ENCODE measurements around the gene GPR132.
"Not testable (repeated sequence)": the region's sequence is repeated elsewhere in the genome, so short reads cannot be mapped to it uniquely, and the experiment has no call there.

The GPR132 gene

GRCh38 chr14:105034315-105035039 lies 30.8 kb downstream of the GPR132 start:
- DNase-seq = no peak

- not testable (repeated sequence) for DNase-seq
These were observed 31.8 kb downstream of the GPR132 start for GRCh38 chr14:105033412-105033900.

DNA sequence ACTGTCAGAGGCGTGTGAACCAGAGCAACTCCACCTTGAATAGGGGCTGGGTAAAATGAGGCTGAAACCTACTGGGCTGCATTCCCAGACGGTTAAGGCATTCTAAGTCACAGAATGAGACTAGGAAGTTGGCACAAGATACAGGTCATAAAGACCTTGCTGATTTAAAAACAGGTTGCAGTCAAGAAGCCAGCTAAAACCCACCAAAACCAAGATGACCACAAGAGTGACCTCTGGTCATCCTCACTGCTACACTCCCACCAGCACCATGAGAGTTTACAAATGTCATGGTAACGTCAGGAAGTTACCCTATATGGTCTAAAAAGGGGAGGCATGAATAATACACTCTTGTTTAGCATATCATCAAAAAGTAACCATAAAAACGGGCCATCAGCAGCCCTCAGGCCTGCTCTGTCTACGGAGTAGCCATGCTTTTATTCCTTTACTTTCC lies 32.8 kb downstream of the GPR132 start:
- DNase-seq = not testable (repeated sequence)

DNA sequence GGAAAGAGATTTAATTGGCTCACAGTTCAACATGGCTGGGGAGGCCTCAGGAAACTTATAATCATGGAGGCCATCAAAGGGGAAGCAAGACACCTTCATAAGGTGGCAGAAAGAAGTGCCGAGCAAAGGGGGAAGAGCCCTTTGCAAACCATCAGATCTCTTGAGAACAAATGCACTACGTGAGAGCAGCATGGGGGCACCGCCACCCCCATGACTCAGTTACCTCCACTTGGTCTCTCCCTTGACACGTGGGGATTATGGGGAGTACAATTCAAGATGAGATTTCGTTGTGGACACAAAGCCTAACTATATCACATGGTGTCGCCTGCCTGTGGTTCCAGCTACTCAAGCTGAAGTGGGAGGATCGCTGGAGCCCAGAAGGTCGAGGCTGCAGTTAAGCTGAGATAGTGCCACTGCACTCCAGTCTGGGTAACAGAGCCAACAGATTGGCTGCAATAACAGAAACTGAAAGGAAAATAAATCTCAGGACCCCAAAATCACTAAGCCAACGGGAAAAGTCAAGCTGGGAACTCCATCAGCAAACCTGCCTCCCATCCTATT lies 34.3 kb downstream of the GPR132 start:
- no peak for DNase-seq

- no peak for DNase-seq
These were observed 35.0 kb downstream of the GPR132 start for GRCh38 chr14:105030194-105030593.

GRCh38 chr14:105029402-105029801 lies 35.8 kb downstream of the GPR132 start:
- no peak for DNase-seq

- DNase-seq = no peak
These were observed 36.8 kb downstream of the GPR132 start for GRCh38 chr14:105028251-105028927.

GRCh38 chr14:105027718-105028117 lies 37.5 kb downstream of the GPR132 start:
- DNase-seq = not testable (repeated sequence)

DNA sequence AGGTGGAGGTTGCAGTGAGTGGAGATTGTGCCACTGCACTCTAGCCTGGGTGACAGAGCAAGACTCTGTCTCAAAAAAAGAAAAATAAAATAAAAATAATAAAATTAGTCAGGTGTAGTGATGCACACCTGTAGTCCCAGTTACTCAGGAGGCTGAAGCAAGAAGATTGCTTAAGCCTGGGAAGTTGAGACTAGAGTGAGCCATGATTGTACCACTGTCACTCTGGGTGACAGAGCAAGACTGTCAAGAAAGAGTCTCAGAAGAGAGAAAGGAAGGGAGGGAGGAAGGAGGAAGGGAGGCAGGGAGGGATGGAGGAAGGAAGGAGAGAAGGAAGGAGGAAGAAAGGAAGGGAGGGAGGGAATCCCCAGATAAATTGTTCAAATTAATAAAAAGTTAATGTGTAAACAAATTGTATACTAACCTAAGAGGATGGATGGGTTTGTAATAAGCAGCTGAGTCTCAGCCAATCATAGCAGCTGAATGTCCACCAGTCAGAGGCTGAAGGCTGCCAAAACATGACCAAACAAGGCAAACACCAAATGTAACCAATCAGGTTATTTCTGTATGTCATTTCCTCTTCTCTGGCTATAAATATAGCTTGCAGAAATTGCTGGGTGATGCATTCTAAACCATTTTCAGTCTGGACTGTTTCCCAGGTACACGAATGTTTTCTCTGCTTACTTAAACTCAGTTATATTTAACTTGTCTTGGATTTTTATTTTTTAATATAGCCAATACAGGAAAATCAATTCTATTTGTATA lies 38.2 kb downstream of the GPR132 start:
- DNase-seq = no peak

- DNase-seq = no peak
These were observed 39.0 kb downstream of the GPR132 start for GRCh38 chr14:105026033-105026785.

- no peak for DNase-seq
These were observed 39.8 kb downstream of the GPR132 start for GRCh38 chr14:105025429-105025828.

GRCh38 chr14:105023791-105024480 lies 41.3 kb downstream of the GPR132 start:
- DNase-seq = no peak

- no peak for DNase-seq
These were observed 42.1 kb downstream of the GPR132 start for GRCh38 chr14:105023144-105023543.

- DNase-seq = no peak
These were observed 43.0 kb downstream of the GPR132 start for GRCh38 chr14:105022276-105022670.

DNA sequence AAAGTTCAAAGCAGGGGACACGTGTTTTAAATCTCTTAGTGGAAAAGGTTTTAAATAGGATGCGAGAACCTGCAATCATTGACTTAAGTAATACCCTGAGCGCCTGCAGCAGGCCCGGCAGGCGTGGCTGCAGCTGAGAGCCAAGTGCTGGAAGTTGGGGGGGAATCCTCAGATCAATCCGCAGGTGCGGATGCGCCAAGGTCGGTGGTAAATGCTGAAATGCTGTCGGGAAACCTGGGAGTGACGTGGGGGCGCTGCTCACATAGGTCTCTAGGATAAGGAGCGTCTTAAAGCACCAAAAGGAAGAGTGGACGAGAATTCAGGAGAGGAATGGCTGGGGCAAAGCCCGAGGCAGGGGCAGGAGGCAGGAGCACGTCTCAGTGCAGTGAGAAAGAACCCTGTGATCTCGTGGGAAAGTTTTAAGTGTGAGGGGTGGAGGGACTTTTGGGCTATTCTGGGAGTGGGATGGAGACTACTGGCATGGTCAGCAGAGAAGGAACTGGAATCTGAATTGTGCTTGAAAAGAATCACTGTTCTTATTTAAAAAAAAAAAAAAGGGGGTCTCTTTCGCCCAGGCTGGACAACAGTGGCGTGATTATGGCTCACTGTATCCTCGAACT lies 43.5 kb downstream of the GPR132 start:
- DNase-seq = peak; percentile 61

- peak; percentile 98 for DNase-seq
These were observed 44.2 kb downstream of the GPR132 start, which contains the start of gene CDCA4 for GRCh38 chr14:105020815-105021655. TSS of gene CDCA4 (minus strand) at chr14:105021083. CDS start at chr14:105011929, 9,154 bp downstream.

- DNase-seq = peak; percentile 72
These were observed 45.1 kb downstream of the GPR132 start for GRCh38 chr14:105019861-105020814.

DNA sequence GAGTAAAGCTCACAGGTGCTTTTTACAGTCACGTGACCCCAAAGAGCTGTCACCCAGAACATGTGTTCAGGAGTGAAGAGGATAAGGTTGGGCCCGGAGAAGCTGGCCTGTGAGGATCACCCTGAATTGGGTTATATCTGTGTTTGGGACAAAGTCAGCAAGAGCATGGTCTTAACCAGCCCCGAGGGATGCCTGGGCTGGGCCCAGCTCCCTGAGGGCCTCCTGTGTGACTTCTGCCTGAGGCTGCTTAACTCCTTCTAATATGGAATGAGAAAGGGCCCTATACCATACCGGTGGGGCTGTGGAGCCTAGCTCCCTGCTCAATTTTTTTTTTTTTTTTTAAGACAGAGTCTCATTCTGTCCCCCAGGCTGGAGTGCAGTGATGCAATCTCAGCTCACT lies 46.8 kb downstream of the GPR132 start:
- no peak for DNase-seq

DNA sequence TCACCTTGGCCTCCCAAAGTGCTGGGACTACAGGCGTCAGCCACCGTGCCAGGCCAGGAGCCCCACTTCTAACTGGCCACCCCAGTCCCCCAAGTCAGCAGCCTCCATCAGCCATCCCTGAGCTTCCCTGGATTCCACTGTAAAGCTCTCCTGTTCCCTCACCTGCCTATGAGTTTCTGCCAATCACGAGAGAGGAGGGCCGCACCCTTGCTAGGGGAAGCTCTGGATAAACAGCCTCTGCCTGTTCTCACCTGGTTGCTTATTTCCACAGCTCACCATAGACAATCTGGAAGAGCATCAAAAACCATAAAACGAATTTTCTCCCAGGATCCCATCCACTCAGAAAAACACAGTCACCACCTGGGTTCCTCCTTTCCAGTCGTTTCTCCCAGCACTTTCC lies 49.3 kb downstream of the GPR132 start:
- no peak for DNase-seq

Data from activated CD4-positive, alpha-beta T cell treated with anti-CD3 and anti-CD28 coated beads for 48 hours (primary cell).